COLO668 (cell line): ENCODE measurements around the gene BMP8A.
"Not testable (repeated sequence)": the region's sequence is repeated elsewhere in the genome, so short reads cannot be mapped to it uniquely, and the experiment has no call there.

Experiments used
- DNase-seq: peaks from one replicate; lab custom pipeline; 2025; ENCODE audit not compliant: unreplicated experiment; lab: John Stamatoyannopoulos, UW

The BMP8A gene

GRCh38 chr1:39491146-39491921 lies at the start of gene BMP8A:
TSS of gene BMP8A (plus strand) at chr1:39491636. CDS start at chr1:39491992, 356 bp downstream.
- peak; percentile 100 for DNase-seq

- no peak for DNase-seq
Observed at GRCh38 chr1:39441797-39442196, 49.6 kb upstream of the BMP8A start.

GRCh38 chr1:39445573-39445972 lies 45.9 kb upstream of the BMP8A start:
- DNase-seq: no peak

DNA sequence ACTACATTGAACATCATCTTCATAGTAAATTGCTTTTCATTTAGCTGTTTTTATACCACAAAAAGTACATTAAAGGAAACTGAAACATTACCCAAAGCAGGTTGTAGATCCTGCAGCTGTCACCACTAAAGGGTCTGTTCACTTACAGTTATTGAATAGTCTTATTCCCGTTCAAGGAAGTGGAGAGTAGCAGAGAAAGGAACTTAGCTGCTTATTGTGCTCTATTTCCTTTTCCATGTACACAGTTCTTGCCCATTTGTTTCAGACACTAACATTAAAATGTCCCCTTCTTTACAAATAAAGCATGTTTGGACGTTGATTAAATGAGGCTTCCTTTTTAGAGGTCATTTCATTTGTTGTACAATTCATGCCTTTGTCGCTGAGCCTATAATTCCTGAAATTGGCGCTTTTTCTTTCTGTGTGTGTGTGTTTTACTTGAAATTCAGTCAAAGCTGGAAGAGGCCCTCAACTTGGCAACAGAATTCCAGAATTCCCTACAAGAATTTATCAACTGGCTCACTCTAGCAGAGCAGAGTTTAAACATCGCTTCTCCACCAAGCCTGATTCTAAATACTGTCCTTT lies 44.4 kb upstream of the BMP8A start:
- no peak for DNase-seq

GRCh38 chr1:39450041-39450440 lies 41.4 kb upstream of the BMP8A start:
- DNase-seq: not testable (repeated sequence)

- no peak for DNase-seq
Observed at GRCh38 chr1:39450956-39451606, 40.4 kb upstream of the BMP8A start.

- DNase-seq: no peak
Observed at GRCh38 chr1:39452081-39452480, 39.4 kb upstream of the BMP8A start.

- no peak for DNase-seq
Observed at GRCh38 chr1:39452540-39452939, 38.9 kb upstream of the BMP8A start.

DNA sequence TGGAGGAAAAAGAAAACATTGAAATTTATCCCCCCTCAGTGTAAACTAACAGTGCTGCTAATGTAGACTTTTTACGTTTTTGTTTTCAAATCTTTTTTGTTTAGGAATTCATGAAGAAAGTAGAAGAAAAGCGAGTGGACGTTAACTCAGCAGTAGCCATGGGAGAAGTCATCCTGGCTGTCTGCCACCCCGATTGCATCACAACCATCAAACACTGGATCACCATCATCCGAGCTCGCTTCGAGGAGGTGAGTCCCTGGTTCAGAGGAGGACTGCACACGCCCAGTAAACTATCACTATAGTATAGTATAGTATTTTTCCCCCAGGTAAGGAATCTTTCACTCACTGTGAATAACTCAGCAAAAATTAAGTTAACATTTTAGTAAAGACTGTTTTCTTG lies 37.8 kb upstream of the BMP8A start:
- DNase-seq: no peak

DNA sequence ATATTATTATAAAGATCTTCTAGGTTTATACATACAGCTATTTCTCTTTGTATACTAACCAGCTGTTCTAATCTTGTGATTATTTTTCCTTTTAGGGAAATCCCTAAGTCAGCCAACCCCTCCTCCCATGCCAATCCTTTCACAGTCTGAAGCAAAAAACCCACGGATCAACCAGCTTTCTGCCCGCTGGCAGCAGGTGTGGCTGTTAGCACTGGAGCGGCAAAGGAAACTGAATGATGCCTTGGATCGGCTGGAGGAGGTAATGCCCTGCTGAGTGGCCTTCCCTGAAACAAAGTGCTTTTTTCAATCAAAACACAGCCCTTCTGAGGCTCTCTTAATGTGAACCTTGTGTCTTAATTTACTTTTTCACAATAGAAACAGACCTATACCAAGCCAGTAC lies 32.4 kb upstream of the BMP8A start:
- no peak for DNase-seq

- no peak for DNase-seq
Observed at GRCh38 chr1:39462074-39462473, 29.4 kb upstream of the BMP8A start.

DNA sequence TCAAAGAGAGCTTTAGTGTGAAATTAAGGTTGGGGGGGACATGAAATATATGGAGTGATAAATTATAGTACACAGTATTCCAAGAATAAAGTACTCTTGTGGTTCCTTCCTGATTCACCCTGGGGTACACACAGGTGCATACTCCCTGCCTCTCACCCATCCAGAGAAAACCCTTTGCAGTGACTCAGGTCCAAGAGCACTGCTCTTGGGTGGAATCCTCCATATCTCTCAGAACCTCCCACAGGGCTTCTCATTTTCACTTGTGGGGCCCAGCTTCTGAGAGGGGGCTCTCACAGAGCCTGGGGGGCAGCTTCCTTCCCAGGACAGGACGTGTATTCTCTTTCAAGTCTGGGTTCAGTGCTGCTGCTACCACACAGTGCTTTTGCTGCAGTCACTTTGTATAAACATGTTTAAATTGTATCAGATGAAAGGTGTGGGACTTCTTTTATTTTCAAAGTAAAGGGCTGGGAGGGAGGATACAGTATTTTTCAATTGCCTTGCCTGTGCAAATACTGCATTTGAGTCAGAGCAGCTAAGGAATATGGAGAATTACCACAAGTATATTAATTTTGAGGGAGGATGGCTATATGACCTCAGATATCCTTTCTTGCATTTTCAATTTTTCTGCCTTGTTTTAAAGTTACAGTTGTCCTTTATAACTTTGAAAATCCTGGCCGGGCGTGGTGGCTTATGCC lies 24.9 kb upstream of the BMP8A start:
- DNase-seq: no peak

- not testable (repeated sequence) for DNase-seq
Observed at GRCh38 chr1:39467108-39467720, 24.2 kb upstream of the BMP8A start.

- DNase-seq: no peak
Observed at GRCh38 chr1:39469150-39469549, 22.3 kb upstream of the BMP8A start.

DNA sequence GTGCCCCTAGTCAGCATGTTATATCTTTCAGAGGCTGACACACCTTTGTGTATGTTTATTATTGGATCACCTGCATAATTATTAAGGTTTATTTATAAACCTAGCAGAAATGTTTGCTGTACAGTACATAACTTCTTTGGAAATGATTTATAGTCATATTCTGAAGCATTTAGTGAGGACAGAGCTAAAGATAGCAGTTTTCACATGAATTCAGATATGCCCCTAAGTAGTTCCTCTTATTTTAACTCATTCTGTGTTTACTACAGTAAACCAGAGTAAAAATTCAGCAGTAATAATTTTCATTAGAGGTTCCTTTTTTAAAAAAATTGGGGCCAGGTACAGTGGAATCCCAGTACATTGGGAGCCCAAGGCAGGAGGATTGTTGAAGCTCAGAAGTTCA lies 21.4 kb upstream of the BMP8A start:
- no peak for DNase-seq

- DNase-seq: no peak
Observed at GRCh38 chr1:39472826-39473225, 18.6 kb upstream of the BMP8A start.

GRCh38 chr1:39473324-39473723 lies 18.1 kb upstream of the BMP8A start:
- no peak for DNase-seq

DNA sequence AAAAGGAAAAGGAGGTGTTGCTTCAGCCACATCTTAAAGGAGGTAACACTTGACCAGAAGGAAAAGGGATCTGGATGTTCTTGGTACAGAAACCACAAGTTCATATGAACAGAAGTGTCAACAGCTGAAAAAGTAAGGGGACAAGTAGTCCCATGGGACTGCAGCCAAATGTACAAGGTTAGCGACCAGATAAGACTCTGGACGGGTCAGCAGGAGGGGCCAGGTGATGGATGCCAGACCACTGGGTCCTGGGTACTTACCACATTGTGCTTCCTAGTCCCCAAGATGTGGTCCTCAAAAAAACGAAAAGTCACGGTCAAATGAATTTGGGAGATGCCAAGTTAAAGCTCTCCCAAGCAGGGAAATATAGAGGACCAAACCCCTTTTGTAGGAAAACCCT lies 16.6 kb upstream of the BMP8A start:
- DNase-seq: no peak

GRCh38 chr1:39475551-39475950 lies 15.9 kb upstream of the BMP8A start:
- DNase-seq: not testable (repeated sequence)

DNA sequence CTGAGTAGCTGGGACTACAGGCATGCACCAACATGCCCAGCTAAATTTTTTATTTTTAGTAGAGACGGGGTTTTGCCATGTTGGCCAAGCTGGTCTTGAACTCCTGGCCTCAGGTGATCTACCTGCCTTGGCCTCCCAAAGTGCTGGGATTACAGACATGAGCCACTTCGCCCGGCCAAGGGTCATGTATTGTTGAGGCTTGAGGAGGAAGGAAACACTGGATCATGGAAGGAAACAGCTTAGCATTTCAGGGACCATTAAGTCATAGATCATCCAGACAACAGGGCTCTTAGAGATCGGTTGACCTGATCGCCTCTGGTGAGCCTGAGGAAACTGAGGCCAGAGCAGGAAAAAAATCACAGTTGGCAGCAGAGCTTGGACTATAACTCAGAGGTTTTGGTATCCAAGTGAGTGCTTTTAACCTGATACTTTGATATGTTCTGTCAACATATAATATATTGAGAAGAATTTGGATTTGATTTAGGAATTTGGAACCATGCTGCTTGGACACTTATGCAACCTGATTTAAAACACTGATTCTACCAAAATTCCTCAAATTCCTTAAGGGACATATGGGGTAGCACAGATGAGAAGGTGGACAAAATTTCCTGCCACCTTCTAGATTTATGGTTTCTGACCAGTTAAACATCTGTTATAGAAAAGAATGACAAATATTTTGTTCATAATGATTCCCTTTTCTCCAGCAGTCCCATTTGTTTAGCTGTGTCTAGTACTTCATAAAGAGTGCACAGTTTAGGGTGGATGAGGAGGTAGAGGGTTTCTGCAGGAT lies 13.1 kb upstream of the BMP8A start:
- no peak for DNase-seq
